Activated CD4-positive, alpha-beta T cell treated with anti-CD3 and anti-CD28 coated beads for 24 hours (primary cell): ENCODE data around the gene ZKSCAN3.
A peak's percentile ranks its signal among the peaks of the same experiment; 100 is the strongest.
"Not testable (repeated sequence)": the region's sequence is repeated elsewhere in the genome, so short reads cannot be mapped to it uniquely, and the experiment has no call there.

Source experiments
- DNase-seq, 2 donors: peaks; one replicate each; pipeline ENCODE4 v3.0.0-alpha.2; 2020; ENCODE audit warnings: low read depth in 2 of 2

Gene ZKSCAN3

GRCh38 chr6:28349892-28350737 lies at the start of gene ZKSCAN3:
Gene ZKSCAN3, plus strand, starts transcription at chr6:28349947. Its CDS starts 9,640 bp downstream, at chr6:28359587.
- DNase-seq: peak; percentile 68 to 79

- DNase-seq: no peak
Measured at GRCh38 chr6:28303570-28303969, 46.2 kb upstream of the ZKSCAN3 start.

GRCh38 chr6:28306363-28306762 lies 43.4 kb upstream of the ZKSCAN3 start:
- not testable (repeated sequence) for DNase-seq

DNA sequence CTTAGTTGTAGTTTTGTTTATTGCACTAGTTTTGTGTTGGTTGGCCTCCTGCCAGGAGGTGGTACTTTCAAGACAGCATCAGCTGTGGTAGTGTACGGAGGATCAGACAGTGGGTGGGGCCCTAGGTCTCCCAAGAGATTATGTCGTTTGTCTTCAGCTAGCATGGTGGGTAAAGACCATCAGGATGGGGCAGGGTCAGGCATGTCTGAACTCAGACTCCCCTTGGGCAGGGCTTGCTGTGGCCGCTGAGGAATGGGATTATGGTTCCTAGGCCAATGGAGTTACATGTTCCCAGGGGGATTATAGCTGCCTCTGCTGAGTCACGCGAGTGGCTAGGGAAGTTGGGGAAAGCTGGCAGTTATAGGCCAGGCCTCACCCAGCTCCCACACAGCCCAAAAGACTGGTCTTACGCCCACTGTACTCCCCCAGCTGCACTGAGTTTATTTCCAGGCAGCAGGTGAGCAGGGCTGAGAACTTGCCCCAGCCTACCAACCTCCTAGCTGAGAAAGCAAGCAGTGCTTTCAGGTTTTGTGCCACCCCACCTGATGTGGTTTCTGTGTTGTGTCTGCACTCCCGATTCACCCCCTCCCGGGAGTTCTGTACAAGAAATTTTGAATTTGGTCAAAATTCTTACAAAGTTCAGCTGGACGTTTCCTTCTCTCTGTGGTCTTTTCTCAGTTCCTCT lies 38.5 kb upstream of the ZKSCAN3 start:
- no peak for DNase-seq

DNA sequence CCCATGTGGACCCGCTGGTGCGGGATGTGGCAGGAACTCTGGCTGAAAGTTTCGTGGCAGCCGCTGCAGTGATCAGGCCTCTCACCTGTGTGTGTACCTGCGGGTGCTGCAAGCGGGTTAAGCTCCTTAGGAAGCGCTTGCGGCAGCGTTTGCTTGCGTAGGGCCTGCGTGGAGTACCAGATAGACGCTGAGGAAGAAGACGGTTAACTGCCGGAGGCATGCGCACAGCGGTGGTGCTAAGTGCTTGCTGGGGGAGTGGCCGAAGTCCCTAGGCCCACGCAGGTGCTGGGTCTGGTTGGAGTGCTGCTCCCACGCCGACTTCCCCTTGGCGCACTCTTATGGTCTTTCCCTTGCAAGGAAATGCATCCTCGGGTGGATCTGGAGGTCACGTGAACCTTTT lies 36.8 kb upstream of the ZKSCAN3 start:
- DNase-seq: no peak

DNA sequence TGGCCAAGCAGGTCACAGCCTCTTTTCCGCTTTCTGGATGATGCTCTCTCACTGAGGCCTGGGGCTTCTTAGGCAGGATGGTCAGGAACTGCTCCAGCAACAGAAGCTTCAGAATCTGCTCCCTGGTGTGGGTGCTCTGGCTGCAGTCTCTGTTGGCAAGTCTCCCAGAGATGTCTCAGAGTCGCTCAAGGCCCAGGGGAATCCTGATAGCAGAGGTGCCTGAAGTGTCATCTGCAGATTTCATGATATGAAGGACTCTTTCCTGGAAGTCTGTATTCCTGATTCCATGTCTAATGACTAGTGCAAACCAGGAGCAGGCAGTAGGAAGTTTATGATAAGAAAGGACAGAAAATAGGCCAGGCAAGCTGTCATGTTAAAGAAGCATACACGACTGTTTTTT lies 34.1 kb upstream of the ZKSCAN3 start:
- no peak for DNase-seq

- not testable (repeated sequence) for DNase-seq
Measured at GRCh38 chr6:28317866-28318265, 31.9 kb upstream of the ZKSCAN3 start.

GRCh38 chr6:28322661-28323060 lies 27.1 kb upstream of the ZKSCAN3 start:
- no peak for DNase-seq

DNA sequence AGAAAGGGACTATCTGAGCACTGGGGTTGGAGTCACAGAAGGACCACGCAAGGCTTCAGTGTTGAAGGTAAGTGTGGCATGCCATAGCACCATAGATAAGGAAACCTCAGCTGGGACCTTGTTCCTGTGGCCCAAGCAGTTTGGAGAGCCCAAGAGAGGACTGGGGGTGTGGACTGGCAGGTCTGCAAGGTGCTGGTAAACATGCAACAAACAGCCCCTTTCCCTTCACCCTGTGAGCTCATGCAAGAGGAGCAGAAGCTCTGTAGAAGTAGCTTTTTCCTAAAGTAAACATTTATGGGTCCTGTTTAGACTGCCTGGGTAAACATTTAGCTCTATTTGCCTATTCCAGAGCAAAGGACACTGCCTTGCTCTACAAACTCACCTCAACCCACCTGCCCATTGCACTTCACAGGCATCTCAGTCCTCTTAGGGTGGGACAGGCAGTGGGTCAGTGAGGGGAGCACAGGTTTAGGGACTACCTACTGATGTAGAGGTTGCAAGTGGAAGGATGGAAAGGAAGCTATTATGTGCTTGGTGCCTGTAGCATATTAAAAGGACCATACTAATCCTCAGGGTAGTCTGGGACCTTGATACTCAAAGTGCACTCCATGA lies 25.8 kb upstream of the ZKSCAN3 start:
- no peak for DNase-seq

DNA sequence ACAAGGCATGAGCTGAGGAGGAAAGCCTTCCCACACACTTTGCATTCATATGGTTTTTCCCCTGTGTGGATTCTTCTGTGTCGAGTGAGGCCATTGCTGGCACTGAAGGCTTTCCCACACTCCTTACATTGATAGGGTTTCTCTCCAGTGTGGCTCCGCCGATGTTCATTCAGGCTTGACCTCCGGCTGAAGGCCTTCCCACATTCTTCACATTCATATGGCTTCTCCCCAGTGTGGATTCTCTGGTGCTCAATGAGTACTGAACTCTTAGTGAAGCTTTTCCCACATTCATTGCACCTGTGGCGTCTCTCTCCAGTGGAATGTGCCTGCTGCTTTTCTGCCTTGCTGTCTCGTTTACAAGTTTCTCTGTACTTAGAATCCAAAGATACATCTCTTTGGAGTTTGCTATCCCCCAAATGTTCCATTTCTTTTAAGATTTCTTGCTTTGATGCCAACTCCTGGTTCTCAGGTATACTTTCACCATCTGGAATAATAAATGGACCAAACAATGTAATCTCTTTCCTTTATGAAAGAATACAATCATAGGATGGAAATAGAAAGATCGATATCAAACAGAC lies 23.3 kb upstream of the ZKSCAN3 start:
- DNase-seq: no peak

DNA sequence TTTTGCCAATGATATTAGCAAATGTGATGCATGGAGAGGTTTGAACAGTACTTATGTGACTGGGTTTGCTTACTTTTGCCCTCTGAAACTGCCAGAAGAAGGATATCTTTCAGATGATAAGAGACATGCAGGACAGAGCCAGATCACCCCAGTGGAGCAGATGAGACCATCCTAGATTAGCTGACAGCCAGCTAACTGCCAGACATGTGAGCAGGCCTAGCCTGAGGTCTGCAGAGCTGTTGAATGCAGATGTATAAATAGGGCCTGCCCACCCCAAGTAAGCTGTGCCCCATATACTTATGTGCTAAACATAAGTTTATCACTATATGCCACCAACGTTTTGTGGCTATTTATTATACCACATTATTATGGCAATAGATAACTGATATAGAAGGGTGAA lies 19.7 kb upstream of the ZKSCAN3 start:
- no peak for DNase-seq

GRCh38 chr6:28333047-28333446 lies 16.7 kb upstream of the ZKSCAN3 start:
- no peak for DNase-seq

GRCh38 chr6:28333599-28334018 lies 16.1 kb upstream of the ZKSCAN3 start:
- DNase-seq: no peak

DNA sequence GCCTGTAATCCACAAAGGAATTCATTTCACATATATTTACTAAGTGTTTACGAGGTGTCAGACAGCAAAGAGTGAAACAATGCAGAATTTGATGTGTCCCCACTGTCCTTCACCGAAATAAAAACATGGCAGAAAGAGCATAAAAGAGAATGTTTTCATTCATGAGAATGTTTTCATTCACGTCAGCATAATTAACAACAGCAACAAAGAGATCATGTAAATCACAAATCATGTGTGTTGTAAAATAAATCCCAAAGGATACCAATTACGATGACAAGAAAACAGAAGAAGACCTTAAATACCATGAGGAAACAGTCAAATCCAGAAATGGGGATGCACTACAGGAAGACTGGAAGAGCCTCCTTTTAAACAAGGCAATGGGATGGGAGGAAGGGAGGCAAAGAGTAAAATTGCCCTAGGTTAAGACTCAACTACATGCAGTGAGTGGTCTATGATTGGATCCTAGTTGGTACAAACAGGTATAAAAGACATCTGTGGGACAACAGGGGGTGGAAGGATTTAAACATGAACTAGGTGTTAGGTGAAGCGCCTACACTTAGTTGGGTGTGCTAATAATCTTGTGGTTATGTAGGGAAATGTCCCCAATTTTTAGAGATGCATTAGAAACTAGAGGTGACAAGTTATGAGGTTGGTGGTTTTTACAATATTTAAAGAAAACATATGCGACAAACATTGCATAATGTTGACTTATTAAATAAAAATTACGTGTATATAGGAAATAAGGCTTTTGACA lies 15.3 kb upstream of the ZKSCAN3 start:
- DNase-seq: no peak

DNA sequence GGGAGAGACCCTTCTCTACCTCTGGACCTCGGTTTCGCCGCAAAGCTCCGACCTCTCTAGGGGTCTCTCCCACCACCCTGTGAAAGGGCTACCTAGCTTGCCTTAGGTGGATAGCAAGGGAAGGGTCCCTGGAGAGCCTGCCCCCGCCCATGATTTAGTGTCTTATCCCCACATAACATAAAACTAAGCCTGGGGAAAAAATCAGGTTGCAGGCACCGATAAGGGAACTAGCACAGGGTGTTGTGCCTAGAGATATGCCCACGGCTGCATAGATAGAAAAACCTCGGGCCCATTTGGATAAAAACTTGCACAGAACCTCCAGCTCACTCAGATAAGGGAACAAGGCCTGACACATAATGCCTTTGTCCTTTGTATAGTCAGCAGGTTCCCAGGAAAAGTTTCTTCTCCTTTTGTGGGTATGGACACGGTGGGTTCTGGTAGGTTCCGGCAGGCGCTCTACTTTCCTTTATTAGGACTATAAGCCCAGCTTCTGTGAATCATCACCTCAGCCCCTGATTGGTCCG lies 14.6 kb upstream of the ZKSCAN3 start:
- no peak for DNase-seq

DNA sequence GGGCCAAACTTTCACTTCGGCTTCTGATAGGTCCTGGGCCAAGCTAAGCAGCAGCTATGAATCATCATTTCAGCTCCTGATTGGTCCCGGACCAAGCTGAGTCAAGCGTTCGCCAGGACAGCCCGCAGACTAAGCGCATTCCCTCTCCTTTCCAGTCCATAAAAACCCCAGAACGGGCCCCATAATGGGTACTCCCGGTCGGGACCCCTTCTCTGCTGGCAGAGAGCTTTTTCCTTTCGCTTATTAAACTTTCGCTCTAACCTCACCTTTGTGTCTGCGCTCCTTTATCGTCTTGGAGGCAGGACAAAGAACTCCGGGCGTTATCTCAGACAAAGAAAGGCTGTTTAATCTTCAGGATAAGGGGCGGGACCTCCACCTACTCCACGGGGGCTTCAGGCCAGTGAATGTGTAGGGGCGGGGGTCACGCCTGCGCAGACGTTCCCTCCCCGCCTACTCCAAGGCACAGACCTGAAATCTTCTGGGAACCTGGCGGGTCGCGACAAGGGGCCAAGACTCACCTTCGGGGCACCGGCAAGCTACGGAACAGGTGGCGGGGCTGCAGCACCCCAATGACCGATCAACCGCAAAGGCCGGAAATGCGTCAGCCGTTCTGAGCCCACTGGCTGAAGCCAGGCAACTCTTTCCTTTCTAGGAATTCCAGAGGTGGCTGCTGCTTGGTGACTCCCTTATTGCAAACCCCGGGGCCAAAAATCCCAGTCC lies 14.0 kb upstream of the ZKSCAN3 start, which contains the start of gene ZSCAN31:
ZSCAN31 (minus strand) TSS at position 585 of the 720 bp plus-strand sequence. CDS start 6,465 bp downstream, outside the sequence.
- DNase-seq: peak; percentile 52 to 54

DNA sequence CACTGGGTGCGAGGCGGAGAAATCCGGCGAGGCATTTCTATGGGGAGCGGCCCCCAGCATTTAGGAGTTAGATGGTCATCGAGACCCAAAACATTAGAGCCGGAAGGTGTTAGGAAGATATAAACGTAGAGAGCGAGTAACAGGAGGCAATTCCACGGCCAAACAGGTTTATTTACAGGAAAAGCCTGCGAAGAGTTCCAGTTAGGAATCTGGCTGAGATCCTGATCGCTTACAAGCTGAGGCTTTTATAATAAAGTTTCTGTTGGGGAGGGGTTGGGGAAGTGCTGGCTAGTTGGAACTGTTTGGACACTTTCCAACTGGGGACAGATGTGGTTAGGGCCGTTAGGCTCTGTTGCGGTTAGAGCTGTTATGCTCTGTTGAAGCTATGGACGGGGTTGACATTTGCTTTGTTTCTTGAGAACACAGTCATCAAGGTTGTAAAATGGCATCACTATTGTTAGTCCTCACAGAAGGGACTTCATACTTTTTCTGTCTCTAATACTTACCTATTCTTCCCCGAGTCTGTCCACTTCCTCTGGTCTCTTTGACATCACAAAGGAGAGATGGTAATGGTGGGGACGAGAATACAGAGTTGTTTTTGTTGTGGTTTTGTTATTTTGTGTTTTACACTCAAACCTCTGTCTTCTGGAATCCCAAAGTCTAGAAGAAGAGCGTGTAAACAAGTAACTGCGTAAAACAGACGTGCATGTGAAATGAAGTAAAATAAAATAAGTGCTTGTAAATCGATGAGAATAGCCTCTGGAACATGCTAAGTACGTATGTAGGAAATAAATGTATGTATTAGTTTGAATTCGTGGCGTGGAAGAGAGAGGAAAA lies 13.2 kb upstream of the ZKSCAN3 start:
- no peak for DNase-seq

DNA sequence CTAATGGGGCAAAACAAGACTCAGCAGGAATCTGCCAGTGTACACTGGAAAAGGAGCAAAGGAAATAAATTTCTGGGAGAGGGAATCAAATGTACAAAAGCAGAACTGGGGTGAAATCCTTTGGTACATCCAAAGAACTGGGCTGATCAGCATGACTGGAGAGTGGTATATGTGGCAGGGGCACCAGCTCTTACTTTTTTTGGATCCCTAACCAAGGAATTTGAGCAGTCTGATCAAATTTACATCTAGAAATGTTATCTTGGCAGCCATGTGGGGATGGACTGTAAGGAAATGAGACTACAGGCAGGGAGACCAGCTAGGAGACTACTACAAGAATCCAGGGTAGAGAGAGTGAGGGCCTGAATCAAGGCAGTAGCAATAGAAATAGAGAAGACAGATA lies 12.6 kb upstream of the ZKSCAN3 start:
- no peak for DNase-seq

DNA sequence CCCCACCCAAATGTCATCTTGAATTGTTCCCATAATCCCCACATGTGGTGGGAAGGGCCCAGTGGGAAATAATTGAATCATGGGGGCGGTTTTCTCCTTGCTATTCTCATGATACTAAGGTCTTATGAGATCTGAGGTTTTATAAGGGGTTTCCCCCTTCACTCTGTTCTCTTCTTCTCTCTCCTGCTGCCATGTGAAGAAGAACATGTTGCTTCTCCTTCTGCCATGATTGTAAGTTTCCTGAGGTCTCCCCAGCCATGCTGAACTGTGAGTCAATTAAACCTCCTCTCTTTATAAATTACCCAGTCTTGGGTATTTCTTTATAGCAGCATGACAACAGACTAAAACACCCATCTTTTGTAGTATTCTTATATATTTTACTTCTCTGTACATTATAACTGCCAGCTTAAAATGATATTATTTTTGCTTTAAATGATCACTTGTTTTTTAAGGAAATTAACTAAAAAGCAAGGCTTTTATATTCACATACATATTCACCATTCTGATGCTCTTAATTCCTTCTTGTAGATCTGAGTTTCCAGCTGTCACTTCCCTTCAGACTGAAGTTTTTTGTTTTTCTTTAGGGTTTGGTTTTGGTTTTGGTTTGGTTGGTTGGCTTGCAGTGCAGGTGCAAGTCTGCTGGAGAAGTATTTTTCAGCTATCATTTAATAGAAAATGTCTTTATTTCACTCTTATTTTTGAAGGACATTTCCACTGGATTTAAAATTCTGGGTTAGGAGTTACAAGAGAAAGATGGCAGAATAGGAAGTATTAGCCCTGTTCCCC lies 9.2 kb upstream of the ZKSCAN3 start:
- no peak for DNase-seq
